Central memory CD4-positive, alpha-beta T cell (primary cell): Measurements from ENCODE around the gene GSTA3.
"Not testable (repeated sequence)": the region's sequence is repeated elsewhere in the genome, so short reads cannot be mapped to it uniquely, and the experiment has no call there.

ENCODE experiments used
- DNase-seq: peaks from one replicate; pipeline ENCODE4 v3.0.0; 2022
- total RNA-seq, 3 experiments: gene quantifications; one replicate each; lab custom pipeline; 2026; lab: John Stamatoyannopoulos, UW

GSTA3 gene
- total RNA-seq: 0 reads per million in 3 experiments

DNA sequence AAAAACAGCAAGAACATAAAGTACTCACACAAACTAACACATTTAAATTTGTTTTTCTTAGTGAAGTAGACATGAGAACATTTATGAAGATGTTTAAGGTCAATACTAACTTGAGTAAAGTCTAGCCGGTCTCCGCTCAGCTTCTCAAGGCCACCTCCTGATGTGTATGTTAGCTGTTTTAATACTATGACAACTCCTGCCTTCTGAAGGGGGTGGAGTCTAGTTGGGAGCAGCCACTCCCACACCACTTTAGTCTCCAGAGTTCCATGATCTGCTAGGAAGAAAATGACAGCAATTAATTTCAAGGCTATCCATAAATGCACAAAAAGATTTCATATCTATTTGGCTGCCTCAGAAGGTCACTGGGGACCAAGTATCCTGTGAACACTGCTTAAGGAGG, at the start of gene GSTA3:
TSS of gene GSTA3 (minus strand) at position 168 of the 400 bp plus-strand sequence. CDS start 3,864 bp downstream, outside the sequence.
- no peak for DNase-seq

DNA sequence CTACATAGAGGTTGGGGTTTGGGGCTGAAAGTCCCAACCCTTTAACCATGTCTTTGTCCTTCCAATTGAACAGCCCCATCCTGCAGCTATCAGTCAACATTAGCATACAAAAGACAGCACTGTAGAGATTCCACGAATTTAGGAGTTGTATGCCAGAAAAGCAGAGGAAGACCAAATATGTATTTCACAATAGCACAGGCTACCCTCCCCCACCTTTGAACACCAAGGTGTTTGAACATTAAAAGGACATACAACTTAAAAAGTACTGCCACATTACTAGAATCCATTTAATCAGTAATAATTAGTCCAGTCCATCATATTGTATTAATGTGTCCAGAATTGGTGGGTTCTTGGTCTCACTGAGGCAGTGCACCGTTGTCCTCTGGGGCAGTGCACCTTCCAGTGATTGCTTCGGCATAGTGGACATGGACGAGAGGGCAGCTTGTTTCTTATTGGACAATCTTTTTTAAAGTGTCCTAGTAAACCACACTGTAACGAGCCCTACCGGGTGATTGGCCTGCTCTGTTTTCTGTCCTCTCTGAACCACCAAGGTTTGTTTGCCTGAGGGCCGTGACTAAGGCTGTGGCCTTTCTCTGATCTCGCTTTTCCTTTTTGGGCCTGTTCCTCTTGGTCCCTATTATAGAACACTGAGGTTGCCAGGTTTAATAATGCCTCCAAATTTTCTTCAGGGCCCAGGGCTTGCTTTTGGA, 49.2 kb upstream of the GSTA3 start:
- DNase-seq: no peak

DNA sequence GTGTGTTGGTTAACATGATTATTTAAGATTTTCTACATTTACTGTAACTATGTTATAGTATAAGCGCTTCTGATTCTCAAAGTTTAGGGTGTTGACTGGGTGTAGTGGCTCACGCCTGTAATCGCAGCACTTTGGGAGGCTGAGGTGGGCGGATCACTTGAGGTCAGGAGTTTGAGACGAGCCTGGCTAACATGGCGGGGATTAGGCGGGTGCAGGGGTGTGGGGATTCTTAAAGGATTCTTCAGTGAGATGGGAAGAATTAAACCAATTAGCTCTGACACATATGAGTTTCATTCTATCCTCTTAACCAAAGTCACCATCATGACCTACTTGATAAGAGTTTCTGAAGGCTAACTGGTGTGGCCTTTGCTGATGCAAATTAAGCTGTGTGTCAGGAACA, 46.4 kb upstream of the GSTA3 start:
- no peak for DNase-seq

DNA sequence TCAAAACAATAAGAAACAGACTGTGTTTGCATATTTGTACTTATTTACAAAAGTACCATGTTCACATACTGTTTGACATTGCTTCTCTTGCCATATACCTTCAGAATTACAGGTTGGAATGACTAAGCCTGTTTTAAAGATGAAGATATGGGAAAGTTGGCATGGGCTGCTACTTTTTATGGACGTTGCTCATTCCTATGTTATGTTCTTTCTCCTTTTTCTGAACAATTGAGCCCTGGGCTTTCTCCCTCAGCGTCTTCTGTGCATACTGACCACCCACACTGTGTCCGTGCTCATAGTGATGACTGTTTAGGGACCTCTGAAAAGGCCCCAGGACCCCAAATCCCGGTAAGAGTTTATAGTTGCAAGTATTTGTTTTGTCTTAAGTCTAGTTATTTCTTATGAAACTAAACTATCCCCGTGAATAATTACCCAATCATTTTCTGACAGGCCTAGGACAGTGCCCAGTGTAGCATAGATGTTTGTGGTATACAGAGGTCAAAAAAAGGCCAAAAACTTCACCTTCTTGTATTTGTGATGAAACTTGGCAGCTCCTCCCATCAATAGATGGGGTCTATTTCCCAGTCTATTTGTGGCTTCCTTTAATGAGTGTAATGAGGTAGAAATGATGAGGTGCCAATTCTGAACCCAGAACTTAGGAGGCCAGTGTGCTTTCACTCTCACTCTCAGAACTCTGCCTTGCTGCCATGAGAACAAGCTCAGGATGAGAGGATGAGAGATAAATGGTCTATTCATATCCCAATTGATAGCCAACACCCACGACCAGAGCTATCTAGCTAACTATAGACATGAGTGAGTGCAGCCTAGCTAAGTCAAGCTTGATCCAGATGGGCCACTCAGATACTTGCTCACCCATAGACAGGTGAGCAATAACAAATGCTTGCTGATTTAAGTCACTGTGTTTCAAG, 44.7 kb upstream of the GSTA3 start:
- no peak for DNase-seq

DNA sequence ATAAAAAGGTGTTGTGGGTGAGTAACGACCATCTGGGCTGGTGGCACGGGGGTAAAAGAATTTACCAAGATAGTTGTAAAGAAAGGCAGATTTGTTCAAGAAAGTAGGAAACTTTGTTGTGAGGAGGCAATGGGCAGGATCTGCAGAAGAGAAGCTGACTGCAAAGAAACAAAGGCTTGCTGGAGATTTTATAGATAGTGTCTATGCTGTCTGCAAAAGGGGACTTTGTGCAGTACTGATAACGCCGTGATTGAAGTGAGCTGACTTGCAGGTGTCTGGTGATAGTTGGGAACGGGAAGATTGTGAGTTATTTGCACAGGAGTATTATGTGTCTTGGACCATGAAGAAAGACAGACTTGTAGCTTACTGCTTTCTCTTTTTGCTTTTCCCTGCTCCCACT, 36.8 kb upstream of the GSTA3 start:
- DNase-seq: no peak

DNA sequence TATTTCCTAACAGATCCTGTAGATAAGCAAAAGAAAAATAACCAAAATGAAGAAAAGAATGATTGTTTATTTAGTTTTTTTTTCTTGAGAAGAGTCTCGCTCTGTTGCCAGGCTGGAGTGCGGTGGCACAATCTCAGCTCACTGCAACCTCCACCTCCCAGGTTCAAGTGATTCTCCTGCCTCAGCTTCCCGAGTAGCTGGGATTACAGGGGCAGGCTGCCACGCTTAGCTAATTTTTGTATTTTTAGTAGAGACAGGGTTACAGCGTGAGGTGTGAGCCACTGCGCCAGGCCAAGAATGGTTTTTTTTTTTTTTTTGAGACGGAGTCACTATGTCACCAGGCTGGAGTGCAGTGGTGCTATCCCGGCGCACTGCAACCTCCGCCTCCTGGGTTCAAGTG, 33.3 kb upstream of the GSTA3 start:
- DNase-seq: not testable (repeated sequence)

DNA sequence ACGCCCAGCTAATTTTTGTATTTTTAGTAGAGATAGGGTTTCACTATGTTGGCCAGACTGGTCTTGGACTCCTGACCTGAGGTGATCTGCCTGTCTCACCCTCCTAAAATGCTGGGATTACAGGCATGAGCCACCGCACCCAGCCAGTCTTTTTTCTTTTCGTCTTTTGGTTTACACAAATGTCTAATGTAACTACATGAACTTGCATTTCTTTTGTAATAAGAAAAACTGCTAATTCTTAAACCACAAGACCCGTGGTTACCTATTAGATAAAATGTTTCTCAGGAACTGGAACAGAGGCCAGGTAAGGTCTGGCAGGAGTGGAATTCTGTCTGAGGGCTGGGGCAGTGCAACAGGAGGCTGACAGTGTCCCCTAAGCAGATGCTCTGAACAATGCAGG, 32.7 kb upstream of the GSTA3 start:
- no peak for DNase-seq

DNA sequence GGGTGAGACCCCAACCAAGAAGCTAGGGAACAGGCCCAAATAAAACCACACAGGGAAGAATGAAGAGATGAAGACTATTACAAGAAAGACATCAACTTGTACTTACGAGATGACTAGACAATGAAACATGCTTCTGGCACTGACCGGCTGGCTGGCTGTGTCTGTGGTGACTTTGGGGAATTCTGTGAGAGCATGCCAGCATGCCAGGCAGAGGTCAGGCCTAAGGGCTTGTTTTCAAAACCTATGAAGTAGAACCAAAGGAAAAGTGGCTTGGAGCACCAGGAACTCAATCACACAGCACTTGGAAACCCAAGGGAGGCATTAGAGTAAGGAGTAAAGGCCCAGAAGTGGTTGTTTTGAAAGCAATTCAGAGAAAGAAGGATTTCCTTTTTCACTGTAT, 28.4 kb upstream of the GSTA3 start:
- DNase-seq: no peak

DNA sequence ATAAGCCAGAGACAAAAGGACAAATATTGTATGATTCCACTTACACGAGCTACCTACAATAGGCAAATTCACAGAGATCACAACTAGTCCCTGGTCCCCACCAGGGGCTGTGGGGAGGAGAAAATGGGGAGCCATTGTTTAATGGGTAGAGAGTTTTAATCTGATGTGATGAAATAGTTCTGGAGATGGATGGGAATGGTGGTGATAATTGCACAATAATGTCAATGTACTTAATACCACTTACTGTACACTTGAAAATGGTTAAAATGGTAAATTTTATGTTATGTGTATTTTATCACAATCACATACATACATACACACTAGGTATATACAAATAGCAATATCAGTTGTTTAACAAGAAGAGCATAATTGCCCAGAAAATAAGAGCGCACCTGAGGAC, 24.3 kb upstream of the GSTA3 start:
- DNase-seq: no peak

DNA sequence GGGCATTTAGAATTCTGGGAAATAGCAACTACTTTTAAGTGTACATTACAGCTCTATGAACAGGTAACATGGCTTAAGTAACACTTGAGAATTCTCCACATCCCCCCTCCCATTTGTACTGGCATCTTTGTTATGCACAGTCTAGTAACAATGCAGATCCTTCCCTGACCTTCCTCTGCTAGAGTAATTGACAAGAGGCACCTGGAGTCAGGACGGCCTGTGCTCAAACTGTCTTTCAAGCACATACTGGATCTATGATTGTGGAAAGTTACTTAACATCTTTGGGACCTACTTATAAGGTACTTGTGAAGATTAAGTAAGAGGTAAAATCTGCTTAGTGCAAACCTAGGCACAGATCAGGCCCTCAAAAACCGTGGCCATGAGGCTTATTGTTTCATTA, 21.9 kb upstream of the GSTA3 start:
- DNase-seq: no peak

DNA sequence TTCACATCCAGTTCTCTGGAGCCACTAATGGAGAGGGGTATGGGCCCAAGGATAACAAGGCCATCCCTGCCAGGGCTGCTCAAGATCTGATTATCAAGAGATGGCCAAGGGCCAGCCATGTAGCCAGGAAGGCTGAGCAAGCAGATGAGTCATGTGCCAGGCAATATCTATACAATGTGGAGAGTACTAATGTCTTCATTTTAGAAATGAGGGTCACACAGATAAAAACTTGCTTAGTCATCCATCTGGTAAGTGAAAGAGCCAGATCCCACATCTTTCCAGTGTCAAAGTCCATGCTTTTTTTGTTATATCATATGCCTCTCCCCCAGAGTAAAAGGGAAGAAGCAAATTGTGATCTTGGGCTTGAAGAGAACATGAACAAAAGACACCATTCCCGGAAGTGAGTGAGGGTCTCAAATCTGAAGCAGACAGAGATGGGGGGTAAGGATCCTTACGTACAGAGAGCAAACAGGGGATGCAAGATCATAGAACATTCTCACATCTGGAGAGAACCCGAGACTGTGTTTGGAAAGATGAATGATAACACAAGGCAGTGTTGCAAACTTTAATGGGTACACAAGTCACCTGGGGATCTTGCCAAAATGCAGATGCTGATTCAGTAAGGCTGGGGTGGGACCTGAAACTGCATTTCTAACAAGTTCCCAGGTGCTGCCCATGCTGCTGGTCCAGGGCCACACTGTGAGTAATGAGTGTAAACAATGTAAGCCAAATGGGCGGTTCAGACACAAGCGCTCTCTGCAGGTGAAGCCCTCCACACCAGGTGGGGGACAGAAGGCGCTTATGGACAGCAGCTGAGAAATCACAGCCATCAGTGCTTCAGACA, 20.0 kb upstream of the GSTA3 start:
- DNase-seq: no peak

DNA sequence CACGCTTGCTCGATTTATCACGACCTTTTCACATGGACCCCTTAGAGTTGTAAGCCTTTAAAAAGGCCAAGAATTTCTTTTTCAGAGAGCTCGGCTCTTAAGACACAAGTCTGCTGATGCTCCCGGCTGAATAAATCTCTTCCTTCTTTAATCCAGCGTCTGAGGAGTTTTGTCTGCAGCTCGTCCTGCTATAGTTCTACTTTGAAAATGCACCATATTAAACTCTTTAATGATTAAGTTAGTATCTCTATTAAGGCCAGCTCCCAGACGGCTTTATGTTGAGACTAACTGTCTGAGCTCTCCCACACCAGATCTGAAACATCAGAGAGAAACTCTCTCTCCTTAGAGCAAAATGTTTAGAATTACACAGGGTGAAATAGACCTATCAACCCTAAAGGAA, 18.0 kb upstream of the GSTA3 start:
- DNase-seq: no peak

DNA sequence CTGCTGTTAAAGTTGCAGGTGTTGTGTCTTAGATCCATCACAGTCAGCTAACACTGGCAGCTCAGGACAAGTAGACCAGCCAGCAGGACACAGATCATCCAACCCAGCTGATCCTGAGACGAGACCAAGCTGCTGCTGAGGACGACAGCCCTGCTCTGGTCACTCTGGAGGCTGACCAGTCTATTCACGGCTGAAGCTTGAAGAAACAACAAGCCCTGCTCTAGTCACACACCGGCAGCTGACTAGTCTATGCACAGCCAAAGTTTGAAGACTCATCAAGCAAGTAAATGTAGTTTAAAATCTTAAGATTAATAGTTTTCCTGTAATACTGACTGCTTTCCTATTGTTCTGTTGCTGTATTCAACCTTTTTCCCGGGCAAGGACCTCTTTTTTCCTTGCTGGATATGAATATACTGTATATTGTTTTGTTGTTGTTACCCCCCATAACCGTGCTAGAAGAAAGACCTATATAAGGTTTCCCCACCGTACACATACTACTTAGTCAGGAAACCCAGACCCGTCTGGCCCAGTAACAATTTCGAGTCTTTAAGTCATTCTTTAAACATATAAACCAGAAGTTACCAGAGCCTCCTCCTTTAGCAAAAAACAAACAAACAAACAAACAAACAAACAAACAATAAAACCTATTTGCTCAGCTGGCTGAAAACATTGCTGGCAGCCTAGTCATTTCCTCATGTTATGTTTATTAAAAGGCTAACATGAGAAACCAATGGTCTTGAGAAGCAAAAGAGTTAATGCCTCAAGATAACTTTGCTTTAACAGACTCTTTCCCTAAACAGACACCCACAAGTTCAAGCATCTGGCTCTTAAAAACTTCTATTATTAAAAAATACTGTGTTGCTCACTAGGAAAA, 16.7 kb upstream of the GSTA3 start:
- no peak for DNase-seq

DNA sequence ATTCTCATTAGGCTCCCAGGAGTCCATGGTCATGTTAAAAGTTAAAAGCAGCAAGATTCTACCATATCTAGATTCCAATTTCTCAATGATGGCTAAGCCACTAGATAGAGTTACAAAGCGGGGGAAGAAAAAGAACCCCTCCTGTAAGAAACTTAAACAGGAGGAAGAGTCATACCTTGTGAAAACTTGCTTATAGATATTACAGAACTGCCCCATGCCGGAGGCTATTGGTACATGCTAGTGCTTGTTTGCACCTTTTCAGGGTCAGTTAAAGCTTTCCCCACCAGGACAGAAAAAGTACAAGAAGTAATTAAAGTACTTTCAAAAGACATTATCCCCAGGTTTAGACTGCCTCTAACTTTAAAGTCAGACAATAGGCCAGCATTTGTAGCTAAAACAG, 15.5 kb upstream of the GSTA3 start:
- DNase-seq: no peak

DNA sequence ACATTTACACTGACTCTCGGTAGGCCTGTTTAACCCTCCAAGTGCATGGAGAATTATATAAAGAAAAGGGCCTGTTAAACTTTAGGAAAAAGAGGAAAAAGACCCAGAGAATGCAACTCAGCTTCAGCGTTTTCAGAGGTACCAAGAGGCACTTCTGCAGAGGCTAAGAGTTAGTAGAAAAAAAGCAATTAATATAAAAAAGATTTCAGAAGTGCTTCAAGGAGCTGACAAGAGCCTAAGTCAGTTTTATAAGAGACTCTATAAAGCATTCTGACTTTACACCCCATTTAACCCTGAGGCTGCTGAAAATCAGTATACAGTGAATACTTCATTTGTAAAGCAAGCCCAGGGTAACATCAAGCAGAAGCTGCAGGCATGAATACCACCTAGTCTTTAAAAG, 14.2 kb upstream of the GSTA3 start:
- not testable (repeated sequence) for DNase-seq

DNA sequence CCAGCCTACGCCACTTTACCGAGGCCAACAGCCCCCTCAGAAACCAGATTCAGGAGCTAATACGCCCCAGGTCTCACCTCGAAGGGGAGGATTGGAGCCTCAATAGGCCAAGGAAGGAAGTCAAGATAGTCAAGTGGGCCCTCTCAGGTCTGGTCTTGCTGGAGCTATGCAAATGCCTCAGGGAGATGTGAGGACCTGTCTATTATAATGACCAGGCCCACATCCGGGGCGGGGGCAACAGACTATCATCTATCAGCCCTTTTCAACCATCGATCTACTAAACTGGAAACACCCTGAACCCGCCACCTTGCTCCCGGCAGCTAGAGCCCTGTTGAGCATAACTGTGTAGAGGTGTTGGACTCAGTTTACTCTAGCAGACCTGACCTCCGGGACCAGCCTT, 12.7 kb upstream of the GSTA3 start:
- DNase-seq: no peak

DNA sequence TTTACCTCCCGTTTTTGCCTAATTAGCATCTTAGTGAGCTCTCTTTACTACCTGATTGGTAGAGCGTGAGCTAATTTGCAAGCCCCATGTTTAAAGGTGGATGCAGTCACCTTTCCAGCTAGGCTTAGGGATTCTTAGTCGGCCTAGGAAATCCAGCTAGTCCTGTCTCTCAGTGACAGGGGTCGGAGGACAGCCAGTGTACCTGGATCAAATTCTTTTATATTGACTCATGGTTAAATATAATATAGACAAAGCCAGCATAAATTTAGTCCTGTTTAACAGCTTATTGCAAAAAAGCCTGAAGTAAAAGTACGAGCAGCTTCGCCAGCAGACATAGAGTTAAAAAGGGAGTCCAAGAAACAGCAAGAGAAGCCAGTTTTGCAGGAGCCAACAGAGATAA, 12.2 kb upstream of the GSTA3 start:
- no peak for DNase-seq

DNA sequence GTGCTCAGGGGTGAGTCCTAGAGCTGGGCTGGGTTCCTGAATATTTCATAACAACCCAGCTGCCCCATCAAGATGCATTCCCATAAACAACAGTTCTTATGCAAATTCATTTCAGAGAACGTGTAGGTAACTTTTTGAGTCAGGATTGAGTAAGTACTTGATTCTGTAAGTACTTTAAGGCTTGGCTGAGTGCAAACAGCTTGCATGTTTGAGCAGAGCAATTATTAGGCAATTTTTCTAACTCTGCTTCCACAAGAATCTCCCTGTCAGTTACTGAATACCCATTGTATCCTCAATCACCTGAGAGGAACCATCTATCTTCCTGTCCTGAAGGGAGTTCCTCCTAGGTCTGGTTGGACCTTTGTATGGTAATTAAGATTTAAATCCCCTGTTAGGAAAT, 10.0 kb upstream of the GSTA3 start:
- not testable (repeated sequence) for DNase-seq

DNA sequence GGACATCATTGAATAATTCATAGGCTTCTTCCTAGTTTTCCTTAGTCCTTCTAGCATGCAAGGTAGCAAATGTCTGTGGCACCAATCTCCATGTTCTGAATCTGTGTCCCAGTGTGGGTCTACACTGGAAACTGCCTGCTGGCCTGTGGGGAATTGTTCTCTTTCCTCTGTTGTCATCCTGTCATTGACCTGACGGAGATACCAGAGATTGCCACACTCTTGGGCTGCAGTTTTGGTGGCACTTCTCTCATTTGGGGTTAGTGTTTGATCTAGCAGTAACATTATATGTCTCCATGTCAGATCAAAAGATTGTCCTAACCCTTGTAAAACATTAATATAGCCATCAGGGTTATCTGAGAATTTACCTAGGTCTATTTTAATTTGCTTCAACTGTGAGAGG, 9.3 kb upstream of the GSTA3 start:
- not testable (repeated sequence) for DNase-seq

DNA sequence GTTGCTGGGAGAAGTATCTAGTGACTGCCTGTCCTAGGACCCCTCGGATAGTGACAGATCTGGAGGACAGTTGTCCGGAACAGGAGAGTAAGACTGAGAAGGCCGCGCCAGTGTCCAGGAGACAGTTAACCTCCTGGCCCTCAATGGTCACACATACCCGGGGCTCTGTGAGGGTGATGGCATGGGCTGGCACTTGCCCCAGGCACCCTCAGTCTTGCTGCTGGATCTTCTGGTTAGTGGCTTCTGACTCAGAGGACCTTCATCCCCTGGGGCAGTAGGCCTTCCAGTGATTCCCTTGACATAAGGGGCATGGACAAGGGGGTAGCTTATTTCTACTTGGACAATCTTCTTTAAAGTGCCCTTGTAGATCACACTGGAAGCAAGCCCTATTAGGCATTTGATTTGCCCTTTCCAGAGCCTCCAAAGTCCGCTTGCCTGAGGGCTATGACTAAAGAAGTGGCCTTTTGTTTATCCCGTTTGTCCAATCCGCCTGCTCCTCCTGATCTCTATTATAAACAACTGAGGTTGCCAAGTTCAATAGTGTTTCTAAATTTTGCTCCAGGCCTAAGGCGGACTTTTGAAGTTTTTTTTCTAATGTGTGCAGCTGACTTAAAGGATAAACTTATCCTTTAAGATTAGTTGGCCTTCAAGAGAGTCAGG, 8.7 kb upstream of the GSTA3 start:
- not testable (repeated sequence) for DNase-seq

DNA sequence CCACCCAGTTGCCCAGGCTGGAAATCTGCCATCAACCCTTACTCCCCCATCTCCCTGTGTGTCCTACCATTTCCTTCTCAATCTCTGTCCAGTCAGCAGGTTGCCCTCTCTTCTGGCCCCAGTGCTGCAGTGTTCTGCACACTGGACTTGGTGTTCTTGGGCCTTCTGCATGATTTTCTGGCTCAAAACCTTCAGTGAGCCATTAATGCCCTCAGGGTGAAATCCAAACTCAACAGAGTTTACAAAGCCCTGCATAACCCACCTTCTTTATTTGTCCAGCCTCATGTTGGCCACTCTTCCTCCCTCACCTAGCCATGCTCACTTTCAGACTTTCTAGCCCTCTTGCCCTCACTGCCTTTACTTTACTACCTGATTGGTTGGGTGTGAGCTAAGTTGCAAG, 5.0 kb upstream of the GSTA3 start:
- DNase-seq: no peak

DNA sequence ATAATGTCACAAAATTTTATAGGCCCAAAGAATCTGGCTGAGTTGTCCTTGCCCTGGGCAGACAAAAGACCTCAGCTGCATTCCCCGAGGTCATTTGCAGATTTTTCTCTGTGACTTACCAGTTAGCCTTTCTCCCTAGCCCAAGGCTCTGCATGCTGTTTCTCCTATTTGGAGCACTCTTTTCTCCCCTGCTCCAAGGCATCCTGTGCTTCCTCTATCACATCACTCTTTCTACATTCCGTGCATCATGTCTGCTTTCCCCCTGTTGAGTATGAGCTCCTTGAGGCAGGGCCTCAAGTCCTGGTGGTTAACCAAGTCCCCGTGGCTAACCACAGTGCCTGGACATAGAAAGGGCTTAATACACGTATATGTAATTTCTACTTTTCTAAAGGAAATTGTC, 593 bp upstream of the GSTA3 start:
- no peak for DNase-seq
